Stimulated activated effector memory CD8-positive, alpha-beta T cell treated with anti-CD3 and anti-CD28 coated beads, Interleukin-12 subunit alpha, Interleukin-12 subunit beta, amount 100 ng/mL, for 72 hours (primary cell): ENCODE results near the gene CORO7.
"Not testable (repeated sequence)": the region's sequence is repeated elsewhere in the genome, so short reads cannot be mapped to it uniquely, and the experiment has no call there.

ENCODE experiments used
- ATAC-seq: fragments of 150-1000 bp; cut with Tn5 transposase; 2 replicates; pipeline ENCODE4 v1.10.0; 2021
- DNase-seq, 2 donors: peaks; one replicate each; pipeline ENCODE4 v3.0.0; 2021 to 2022; ENCODE audit warnings: low spot score in 2 of 2
- H3K27ac Mint-ChIP-seq: one replicate; pipeline ENCODE4 v1.8.0; 2022; ENCODE audit warnings: mild to moderate bottlenecking, mixed read lengths
- H3K36me3 Mint-ChIP-seq: one replicate; pipeline ENCODE4 v1.8.0; 2022; ENCODE audit warnings: mild to moderate bottlenecking, mixed read lengths
- H3K4me1 Mint-ChIP-seq: one replicate; pipeline ENCODE4 v1.8.0; 2022; ENCODE audit warnings: mixed read lengths
- H3K4me3 Mint-ChIP-seq: one replicate; pipeline ENCODE4 v1.8.0; 2022; ENCODE audit warnings: mild to moderate bottlenecking, mixed read lengths
- H3K9me3 Mint-ChIP-seq: one replicate; pipeline ENCODE4 v1.8.0; 2022; ENCODE audit warnings: mixed read lengths

CORO7 gene

DNA sequence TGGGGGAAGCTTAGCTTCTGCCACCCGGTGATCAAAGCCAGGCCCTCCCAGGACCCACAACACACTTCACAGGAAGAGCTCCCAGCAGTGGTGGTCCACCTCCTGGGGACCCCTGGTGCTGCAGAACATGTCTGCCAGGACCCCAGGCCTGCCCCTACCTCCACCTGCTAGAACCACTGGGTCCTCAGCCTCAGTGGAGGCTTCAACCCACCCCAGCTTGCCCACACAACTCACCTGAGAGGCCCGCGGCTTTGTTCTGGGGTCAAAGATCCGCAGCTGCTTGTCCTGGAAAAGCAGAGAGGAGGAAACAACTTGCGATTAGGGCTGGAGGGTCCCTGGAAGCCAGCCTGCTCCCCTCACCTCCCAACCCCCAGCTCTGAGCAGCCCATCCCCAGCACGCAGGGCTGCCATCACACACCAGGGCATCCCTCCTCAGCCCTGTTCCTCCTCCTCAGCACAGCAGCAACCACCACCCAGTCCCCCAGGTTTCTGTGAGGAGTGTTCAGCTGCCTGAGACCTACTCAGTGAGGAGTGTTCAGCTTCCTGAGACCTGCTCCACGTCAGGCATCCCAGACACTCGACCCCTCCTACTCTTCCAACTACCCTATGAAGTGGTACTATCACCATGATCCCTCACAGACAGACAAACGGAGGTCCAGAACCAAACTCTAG, 21.2 kb downstream of the CORO7 start:
- Mint-ChIP-seq H3K4me1 (peaks cover 16% of the 10 kb centered on the region), H3K4me3 (no peak overlapping the region), H3K27ac (peak overlapping the region; percentile 60), H3K36me3 (peaks cover 80% of the 10 kb centered on the region), H3K9me3 (no peaks in the 10 kb centered on the region)
- no peak for DNase-seq
- no peak for ATAC-seq

DNA sequence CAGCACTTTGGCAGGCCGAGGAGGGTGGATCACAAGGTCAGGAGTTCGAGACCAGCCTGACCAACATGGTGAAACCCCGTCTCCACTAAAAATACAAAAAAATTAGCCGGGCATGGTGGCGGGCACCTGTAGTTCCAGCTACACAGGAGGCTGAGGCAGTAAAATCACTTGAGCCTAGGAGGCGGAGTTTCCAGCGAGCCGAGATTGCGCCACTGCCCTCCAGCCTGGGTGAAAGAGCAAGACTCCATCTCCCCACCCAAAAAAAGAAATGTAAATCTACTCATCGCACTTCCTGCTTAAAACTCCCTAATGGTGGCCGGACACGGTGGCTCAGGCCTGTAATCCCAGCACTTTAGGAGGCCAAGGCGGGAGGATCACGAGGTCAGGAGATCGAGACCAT, 22.5 kb downstream of the CORO7 start:
- not testable (repeated sequence) for H3K4me1 Mint-ChIP-seq, H3K4me3 Mint-ChIP-seq, DNase-seq, ATAC-seq, H3K27ac Mint-ChIP-seq, H3K9me3 Mint-ChIP-seq
- H3K36me3 Mint-ChIP-seq: peaks cover 80% of the 10 kb centered on the region

DNA sequence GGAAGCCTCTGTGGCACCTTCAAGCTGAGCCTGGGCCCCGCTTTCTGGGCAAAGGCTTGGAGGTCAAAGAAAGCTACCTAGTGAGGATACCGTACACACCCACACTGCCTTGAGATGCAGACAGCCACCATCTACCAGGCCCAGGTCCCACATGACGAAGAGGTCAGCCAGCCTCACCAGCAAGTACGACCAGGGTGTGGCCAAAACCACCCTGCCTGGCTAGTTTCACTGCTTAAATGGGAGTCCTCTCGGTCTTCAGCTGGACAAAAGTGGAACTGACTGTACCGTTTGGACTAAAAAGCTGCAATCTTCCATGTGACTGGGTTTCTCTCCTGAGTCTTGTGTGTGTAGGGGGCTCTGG, 23.2 kb downstream of the CORO7 start:
- Mint-ChIP-seq H3K9me3 (no peaks in the 10 kb centered on the region), H3K4me3 (no peak overlapping the region), H3K27ac (peak overlapping the region; percentile 40), H3K36me3 (peaks cover 74% of the 10 kb centered on the region), H3K4me1 (peaks cover 6% of the 10 kb centered on the region)
- DNase-seq (no peak), ATAC-seq (no peak)

GRCh38 chr16:4392382-4393239, 23.8 kb downstream of the CORO7 start:
- H3K4me1 Mint-ChIP-seq: peaks cover 6% of the 10 kb centered on the region
- DNase-seq: no peak
- H3K27ac Mint-ChIP-seq: peak overlapping the region; percentile 40
- no peak for ATAC-seq
- H3K9me3 Mint-ChIP-seq: no peaks in the 10 kb centered on the region
- peaks cover 67% of the 10 kb centered on the region for H3K36me3 Mint-ChIP-seq
- no peak overlapping the region for H3K4me3 Mint-ChIP-seq

DNA sequence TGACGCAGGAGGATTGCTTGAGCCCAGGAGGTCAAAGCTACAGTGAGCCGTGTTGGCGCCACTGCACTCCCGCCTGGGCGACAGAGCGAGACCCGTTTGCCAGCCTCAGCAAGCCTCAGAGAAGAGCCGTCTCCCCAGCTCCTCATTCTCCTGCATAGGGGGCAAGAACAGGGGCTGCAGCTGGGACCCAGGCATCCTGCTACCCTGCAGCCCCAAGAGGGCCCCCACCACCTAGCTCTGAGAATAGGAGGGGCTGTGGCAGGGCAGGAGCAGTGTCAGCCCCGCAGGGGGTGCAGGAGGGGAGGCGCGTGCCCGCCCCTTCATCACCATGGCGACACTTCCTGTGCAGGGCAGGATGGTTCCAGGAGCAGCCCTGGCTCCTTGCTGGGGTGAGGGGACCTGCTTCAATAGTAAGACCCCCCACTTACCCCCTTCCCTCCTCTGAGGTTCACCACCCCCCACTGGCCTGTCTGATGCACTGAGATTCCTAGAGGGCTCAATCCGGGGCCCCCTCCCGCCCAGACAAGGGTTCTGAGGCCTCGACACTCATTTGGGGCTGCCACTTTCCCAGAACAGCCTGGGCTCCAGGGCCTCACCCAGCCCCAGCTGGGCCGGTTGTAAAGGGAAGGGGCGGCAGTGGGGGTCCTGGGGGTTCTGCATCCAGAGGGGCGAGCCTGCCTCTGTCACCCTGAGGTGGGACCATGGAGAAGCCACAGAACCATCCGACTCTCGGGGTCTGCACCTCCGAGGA, 24.6 kb downstream of the CORO7 start:
- H3K27ac Mint-ChIP-seq: peak overlapping the region; percentile 23
- ATAC-seq: no peak
- peaks cover 63% of the 10 kb centered on the region for H3K36me3 Mint-ChIP-seq

GRCh38 chr16:4390266-4391260, 25.8 kb downstream of the CORO7 start:
- ATAC-seq (no peak), DNase-seq (no peak)
- Mint-ChIP-seq H3K4me3 (no peak overlapping the region), H3K27ac (peak overlapping the region; percentile 43), H3K4me1 (peaks cover 3% of the 10 kb centered on the region), H3K36me3 (peaks cover 63% of the 10 kb centered on the region), H3K9me3 (no peaks in the 10 kb centered on the region)

More for the DNA sequence above, 24.6 kb downstream of the CORO7 start:
- H3K4me3 Mint-ChIP-seq: no peak overlapping the region
- DNase-seq: no peak
- no peaks in the 10 kb centered on the region for H3K9me3 Mint-ChIP-seq
- H3K4me1 Mint-ChIP-seq: peaks cover 6% of the 10 kb centered on the region

- no peak for ATAC-seq
- H3K36me3 Mint-ChIP-seq: peaks cover 57% of the 10 kb centered on the region
Observed at GRCh38 chr16:4389051-4389955, 27.1 kb downstream of the CORO7 start.

DNA sequence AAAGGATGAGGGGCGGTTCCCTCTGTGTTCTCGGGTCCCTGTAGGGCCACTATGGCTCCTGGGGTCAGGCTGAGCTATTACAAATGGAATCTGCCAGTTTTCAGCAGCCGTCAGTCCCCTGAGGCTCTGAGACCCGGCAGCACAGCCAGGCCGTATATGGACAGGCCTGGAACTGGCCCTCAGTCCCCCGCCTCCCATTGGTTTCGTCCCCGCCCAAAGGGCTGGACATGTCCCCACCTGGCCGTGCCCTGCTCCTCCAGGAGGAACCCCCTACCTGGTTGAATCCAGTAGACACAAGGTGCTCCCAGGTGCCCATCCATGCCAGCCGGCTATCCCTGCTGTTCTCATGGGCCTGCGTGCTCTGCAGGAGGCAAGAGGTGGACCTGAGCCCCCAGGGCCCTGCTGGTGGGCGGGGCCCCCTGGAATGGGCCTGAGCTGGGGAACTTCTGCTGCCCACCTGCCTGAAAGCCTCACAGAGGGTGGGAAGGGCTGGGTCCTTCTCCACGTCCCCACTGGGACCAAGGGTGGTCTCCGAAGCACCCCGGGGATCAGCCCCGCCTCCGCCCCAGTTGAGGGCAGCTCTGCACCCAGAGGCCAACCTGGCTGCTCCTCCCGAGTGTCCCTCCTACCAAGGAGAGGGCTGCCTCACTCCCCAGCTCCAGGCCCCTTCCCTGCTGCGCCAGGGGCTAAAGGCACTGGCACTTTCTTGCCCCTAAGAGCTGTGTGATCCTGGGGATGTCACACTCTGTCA, 27.9 kb downstream of the CORO7 start:
- Mint-ChIP-seq H3K4me1 (no peaks in the 10 kb centered on the region), H3K36me3 (peaks cover 54% of the 10 kb centered on the region), H3K27ac (no peak overlapping the region), H3K9me3 (no peaks in the 10 kb centered on the region), H3K4me3 (no peak overlapping the region)
- DNase-seq (no peak), ATAC-seq (no peak)

More at GRCh38 chr16:4389051-4389955, 27.1 kb downstream of the CORO7 start:
- peak overlapping the region; percentile 43 for H3K27ac Mint-ChIP-seq
- DNase-seq: no peak
- no peak overlapping the region for H3K4me3 Mint-ChIP-seq
- no peaks in the 10 kb centered on the region for H3K4me1 Mint-ChIP-seq
- no peaks in the 10 kb centered on the region for H3K9me3 Mint-ChIP-seq

GRCh38 chr16:4387781-4388180, 28.6 kb downstream of the CORO7 start:
- no peak overlapping the region for H3K4me3 Mint-ChIP-seq
- no peaks in the 10 kb centered on the region for H3K9me3 Mint-ChIP-seq
- H3K27ac Mint-ChIP-seq: no peak overlapping the region
- peaks cover 55% of the 10 kb centered on the region for H3K36me3 Mint-ChIP-seq
- ATAC-seq (no peak), DNase-seq (no peak)
- H3K4me1 Mint-ChIP-seq: no peaks in the 10 kb centered on the region

GRCh38 chr16:4386951-4387565, 29.3 kb downstream of the CORO7 start:
- no peak for ATAC-seq
- H3K4me1 Mint-ChIP-seq: no peaks in the 10 kb centered on the region
- H3K4me3 Mint-ChIP-seq: no peak overlapping the region
- peak overlapping the region; percentile 81 for H3K27ac Mint-ChIP-seq
- H3K36me3 Mint-ChIP-seq: peaks cover 59% of the 10 kb centered on the region
- H3K9me3 Mint-ChIP-seq: no peaks in the 10 kb centered on the region
- no peak for DNase-seq

DNA sequence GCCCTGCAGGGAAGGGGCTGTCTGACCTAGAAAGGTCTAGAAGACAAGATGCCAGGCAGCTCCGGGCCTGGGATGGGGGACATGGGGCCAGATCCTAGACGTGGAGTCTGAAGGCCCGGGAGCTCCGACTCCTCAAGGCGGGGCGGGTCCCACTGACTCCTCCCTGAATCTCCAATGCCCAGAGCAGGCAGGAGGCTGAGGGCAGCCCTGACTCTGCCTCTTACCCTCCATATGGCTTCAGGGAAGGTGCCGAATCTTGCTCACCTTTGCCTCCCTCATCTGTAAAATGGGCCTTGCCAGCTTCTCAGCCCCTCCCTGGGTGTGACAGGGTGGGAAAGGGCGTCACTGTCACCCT, 30.0 kb downstream of the CORO7 start:
- Mint-ChIP-seq H3K4me3 (no peak overlapping the region), H3K27ac (peak overlapping the region; percentile 81), H3K4me1 (no peaks in the 10 kb centered on the region), H3K36me3 (peaks cover 64% of the 10 kb centered on the region), H3K9me3 (no peaks in the 10 kb centered on the region)
- ATAC-seq (no peak), DNase-seq (no peak)

DNA sequence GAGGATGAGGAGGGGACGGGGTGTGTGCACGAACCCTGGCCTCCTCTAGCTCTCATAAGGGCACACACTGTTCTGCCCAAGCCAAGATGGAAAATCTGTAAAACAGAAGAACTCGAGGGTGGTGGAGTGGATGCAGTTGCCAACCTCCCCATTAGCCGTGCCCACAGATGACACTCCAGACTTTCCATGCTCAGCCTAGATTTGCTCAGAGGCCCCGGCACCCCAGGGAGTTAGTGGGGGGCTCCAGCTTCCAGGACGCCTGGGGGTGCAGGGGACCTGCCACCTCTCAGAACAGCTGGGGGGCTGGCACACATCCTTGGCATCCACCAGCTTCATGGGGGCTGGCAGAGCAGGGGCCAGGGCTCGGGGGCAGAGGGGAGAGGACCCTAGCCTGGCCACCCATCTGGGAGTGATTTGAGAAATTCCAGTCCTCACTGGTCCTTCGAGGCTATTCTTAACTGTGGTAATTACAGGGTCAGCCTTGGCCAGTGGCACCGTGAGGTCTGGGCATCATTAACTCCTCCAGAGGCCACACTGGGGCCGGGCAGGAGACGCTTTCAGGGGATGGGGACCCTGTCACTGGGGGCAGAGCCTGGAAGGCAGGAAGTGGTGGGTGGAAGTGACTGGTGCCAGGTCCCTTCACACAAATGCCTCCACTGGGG, 30.5 kb downstream of the CORO7 start:
- no peak overlapping the region for H3K4me3 Mint-ChIP-seq
- no peaks in the 10 kb centered on the region for H3K4me1 Mint-ChIP-seq
- no peaks in the 10 kb centered on the region for H3K9me3 Mint-ChIP-seq
- H3K36me3 Mint-ChIP-seq: peaks cover 69% of the 10 kb centered on the region
- ATAC-seq: no peak
- peak overlapping the region; percentile 81 for H3K27ac Mint-ChIP-seq
- DNase-seq: no peak
